ENCODE measurements around the gene FBXO9. TPM values are rescaled to one million over a fixed set of nuclear protein-coding genes. Genes with fewer than 3 reads are reported as not detected.

Gene FBXO9
- polyA plus RNA-seq, 4 donors = 30.6 to 121 (median 39.0) TPM

- Histone ChIP-seq H3K4me1 (ENCODE audit: control insufficient read depth in 3 of 3, insufficient read depth in 2 of 3, low read depth in 1 of 3, low read length in 2 of 3) (peaks cover 0 to 17% (median 0%) of the 10 kb centered on the region in 3 donors), H3K27me3 (ENCODE audit: control insufficient read depth in 3 of 3, insufficient read depth in 3 of 3, low read length in 3 of 3) (no peaks in the 10 kb centered on the region), H3K4me3 (ENCODE audit: low read depth in 1 of 3, low read length in 3 of 3) (no peak overlapping the region), H3K36me3 (ENCODE audit: control insufficient read depth in 3 of 3, insufficient read depth in 2 of 3, low read depth in 1 of 3, low read length in 3 of 3) (peaks cover 8 to 50% (median 27%) of the 10 kb centered on the region in 3 donors), H3K27ac (ENCODE audit: low read depth in 1 of 3, low read length in 2 of 3) (no peak overlapping the region), H3K9me3 (ENCODE audit: control insufficient read depth in 2 of 2, insufficient read depth in 1 of 2, low read depth in 1 of 2, low read length in 1 of 2) (no peaks in the 10 kb centered on the region)
- FAIRE-seq (no peak), DNase-seq (no peak)
These were observed 26.6 kb upstream of the FBXO9 start for GRCh38 chr6:53038596-53038995.

- DNase-seq = no peak
- Histone ChIP-seq H3K27me3 (ENCODE audit: control insufficient read depth in 3 of 3, insufficient read depth in 3 of 3, low read length in 3 of 3) (no peaks in the 10 kb centered on the region), H3K36me3 (ENCODE audit: control insufficient read depth in 3 of 3, insufficient read depth in 2 of 3, low read depth in 1 of 3, low read length in 3 of 3) (peaks cover 8 to 36% (median 19%) of the 10 kb centered on the region in 3 donors), H3K4me1 (ENCODE audit: control insufficient read depth in 3 of 3, insufficient read depth in 2 of 3, low read depth in 1 of 3, low read length in 2 of 3) (peaks cover 0 to 28% (median 0%) of the 10 kb centered on the region in 3 donors), H3K4me3 (ENCODE audit: low read depth in 1 of 3, low read length in 3 of 3) (no peak overlapping the region), H3K27ac (ENCODE audit: low read depth in 1 of 3, low read length in 2 of 3) (peak overlapping the region in 1 of 3 donors; percentile 36), H3K9me3 (ENCODE audit: control insufficient read depth in 2 of 2, insufficient read depth in 1 of 2, low read depth in 1 of 2, low read length in 1 of 2) (no peaks in the 10 kb centered on the region)
- WGBS, 3 donors = 88 to 98% (median 95%) methylated on average over 4 of the region's 4 CpGs
- FAIRE-seq = no peak
These were observed 23.8 kb upstream of the FBXO9 start for GRCh38 chr6:53041356-53041755.

- Histone ChIP-seq H3K27me3 (ENCODE audit: control insufficient read depth in 3 of 3, insufficient read depth in 3 of 3, low read length in 3 of 3) (no peaks in the 10 kb centered on the region), H3K9me3 (ENCODE audit: control insufficient read depth in 2 of 2, insufficient read depth in 1 of 2, low read depth in 1 of 2, low read length in 1 of 2) (no peaks in the 10 kb centered on the region), H3K27ac (ENCODE audit: low read depth in 1 of 3, low read length in 2 of 3) (peak overlapping the region in 1 of 3 donors; percentile 30), H3K4me1 (ENCODE audit: control insufficient read depth in 3 of 3, insufficient read depth in 2 of 3, low read depth in 1 of 3, low read length in 2 of 3) (peaks cover 0 to 28% (median 0%) of the 10 kb centered on the region in 3 donors), H3K36me3 (ENCODE audit: control insufficient read depth in 3 of 3, insufficient read depth in 2 of 3, low read depth in 1 of 3, low read length in 3 of 3) (peaks cover 8 to 36% (median 19%) of the 10 kb centered on the region in 3 donors), H3K4me3 (ENCODE audit: low read depth in 1 of 3, low read length in 3 of 3) (no peak overlapping the region)
- FAIRE-seq (no peak), DNase-seq (no peak)
- 45 to 58% (median 52%) methylated on average over 4 of the region's 4 CpGs for WGBS, 3 donors
These were observed 23.1 kb upstream of the FBXO9 start for GRCh38 chr6:53042112-53042511.

GRCh38 chr6:53043581-53043980, 21.6 kb upstream of the FBXO9 start:
- H3K27ac ChIP-seq (ENCODE audit: low read depth in 1 of 3, low read length in 2 of 3) = peak overlapping the region in 1 of 3 donors; percentile 50
- H3K9me3 ChIP-seq (ENCODE audit: control insufficient read depth in 2 of 2, insufficient read depth in 1 of 2, low read depth in 1 of 2, low read length in 1 of 2) = no peaks in the 10 kb centered on the region
- FAIRE-seq (no peak), DNase-seq (no peak)
- H3K4me1 ChIP-seq (ENCODE audit: control insufficient read depth in 3 of 3, insufficient read depth in 2 of 3, low read depth in 1 of 3, low read length in 2 of 3) = peaks cover 0 to 28% (median 0%) of the 10 kb centered on the region in 3 donors
- no peaks in the 10 kb centered on the region for H3K27me3 ChIP-seq (ENCODE audit: control insufficient read depth in 3 of 3, insufficient read depth in 3 of 3, low read length in 3 of 3)
- H3K36me3 ChIP-seq (ENCODE audit: control insufficient read depth in 3 of 3, insufficient read depth in 2 of 3, low read depth in 1 of 3, low read length in 3 of 3) = peaks cover 8 to 30% (median 15%) of the 10 kb centered on the region in 3 donors
- H3K4me3 ChIP-seq (ENCODE audit: low read depth in 1 of 3, low read length in 3 of 3) = no peak overlapping the region

- Histone ChIP-seq H3K27me3 (ENCODE audit: control insufficient read depth in 3 of 3, insufficient read depth in 3 of 3, low read length in 3 of 3) (no peaks in the 10 kb centered on the region), H3K4me1 (ENCODE audit: control insufficient read depth in 3 of 3, insufficient read depth in 2 of 3, low read depth in 1 of 3, low read length in 2 of 3) (peaks cover 0 to 28% (median 0%) of the 10 kb centered on the region in 3 donors), H3K4me3 (ENCODE audit: low read depth in 1 of 3, low read length in 3 of 3) (no peak overlapping the region), H3K36me3 (ENCODE audit: control insufficient read depth in 3 of 3, insufficient read depth in 2 of 3, low read depth in 1 of 3, low read length in 3 of 3) (peaks cover 8 to 33% (median 10%) of the 10 kb centered on the region in 3 donors), H3K27ac (ENCODE audit: low read depth in 1 of 3, low read length in 2 of 3) (peak overlapping the region in 1 of 3 donors; percentile 53), H3K9me3 (ENCODE audit: control insufficient read depth in 2 of 2, insufficient read depth in 1 of 2, low read depth in 1 of 2, low read length in 1 of 2) (no peaks in the 10 kb centered on the region)
- FAIRE-seq (no peak), DNase-seq (no peak)
- 74 to 86% (median 85%) methylated on average over 4 of the region's 4 CpGs for whole genome bisulfite sequencing, 3 donors
These were observed 21.1 kb upstream of the FBXO9 start for GRCh38 chr6:53044071-53044470.

- Histone ChIP-seq H3K27me3 (ENCODE audit: control insufficient read depth in 3 of 3, insufficient read depth in 3 of 3, low read length in 3 of 3) (no peaks in the 10 kb centered on the region), H3K4me3 (ENCODE audit: low read depth in 1 of 3, low read length in 3 of 3) (no peak overlapping the region), H3K27ac (ENCODE audit: low read depth in 1 of 3, low read length in 2 of 3) (peak overlapping the region in 1 of 3 donors; percentile 53), H3K9me3 (ENCODE audit: control insufficient read depth in 2 of 2, insufficient read depth in 1 of 2, low read depth in 1 of 2, low read length in 1 of 2) (no peaks in the 10 kb centered on the region), H3K4me1 (ENCODE audit: control insufficient read depth in 3 of 3, insufficient read depth in 2 of 3, low read depth in 1 of 3, low read length in 2 of 3) (peaks cover 0 to 28% (median 0%) of the 10 kb centered on the region in 3 donors), H3K36me3 (ENCODE audit: control insufficient read depth in 3 of 3, insufficient read depth in 2 of 3, low read depth in 1 of 3, low read length in 3 of 3) (peaks cover 4 to 30% (median 8%) of the 10 kb centered on the region in 3 donors)
- FAIRE-seq (no peak), DNase-seq (no peak)
- 61 to 69% (median 66%) methylated on average over 4 of the region's 4 CpGs for WGBS, 3 donors
These were observed 20.6 kb upstream of the FBXO9 start for GRCh38 chr6:53044572-53044971.

GRCh38 chr6:53045891-53046673, 19.1 kb upstream of the FBXO9 start:
- no peaks in the 10 kb centered on the region for H3K27me3 ChIP-seq (ENCODE audit: control insufficient read depth in 3 of 3, insufficient read depth in 3 of 3, low read length in 3 of 3)
- DNase-seq = no peak
- no peaks in the 10 kb centered on the region for H3K9me3 ChIP-seq (ENCODE audit: control insufficient read depth in 2 of 2, insufficient read depth in 1 of 2, low read depth in 1 of 2, low read length in 1 of 2)
- WGBS, 3 donors = 67 to 79% (median 68%) methylated on average over 1 of the region's 1 CpG
- H3K36me3 ChIP-seq (ENCODE audit: control insufficient read depth in 3 of 3, insufficient read depth in 2 of 3, low read depth in 1 of 3, low read length in 3 of 3) = peaks cover 0 to 25% (median under 1%) of the 10 kb centered on the region in 3 donors
- H3K27ac ChIP-seq (ENCODE audit: low read depth in 1 of 3, low read length in 2 of 3) = no peak overlapping the region
- peak; percentile 33 for FAIRE-seq
- H3K4me3 ChIP-seq (ENCODE audit: low read depth in 1 of 3, low read length in 3 of 3) = no peak overlapping the region
- peaks cover 0 to 28% (median 0%) of the 10 kb centered on the region in 3 donors for H3K4me1 ChIP-seq (ENCODE audit: control insufficient read depth in 3 of 3, insufficient read depth in 2 of 3, low read depth in 1 of 3, low read length in 2 of 3)

- no peaks in the 10 kb centered on the region for H3K27me3 ChIP-seq (ENCODE audit: control insufficient read depth in 3 of 3, insufficient read depth in 3 of 3, low read length in 3 of 3)
- no peak overlapping the region for H3K4me3 ChIP-seq (ENCODE audit: low read depth in 1 of 3, low read length in 3 of 3)
- no peak overlapping the region for H3K27ac ChIP-seq (ENCODE audit: low read depth in 1 of 3, low read length in 2 of 3)
- peaks cover 0 to 3% of the 10 kb centered on the region in 2 donors for H3K9me3 ChIP-seq (ENCODE audit: control insufficient read depth in 2 of 2, insufficient read depth in 1 of 2, low read depth in 1 of 2, low read length in 1 of 2)
- 80 to 93% (median 82%) methylated on average over 9 of the region's 9 CpGs for WGBS, 3 donors
- peaks cover 0 to 32% (median 0%) of the 10 kb centered on the region in 3 donors for H3K36me3 ChIP-seq (ENCODE audit: control insufficient read depth in 3 of 3, insufficient read depth in 2 of 3, low read depth in 1 of 3, low read length in 3 of 3)
- H3K4me1 ChIP-seq (ENCODE audit: control insufficient read depth in 3 of 3, insufficient read depth in 2 of 3, low read depth in 1 of 3, low read length in 2 of 3) = peaks cover 0 to 18% (median 0%) of the 10 kb centered on the region in 3 donors
- FAIRE-seq (no peak), DNase-seq (peak in 1 of 2 donors; percentile 48)
These were observed 16.6 kb upstream of the FBXO9 start for GRCh38 chr6:53048431-53049195.

Data from small intestine (tissue), 7 donors.